Measurements from ENCODE around the gene VAMP2. TPM values are rescaled to one million over a fixed set of nuclear protein-coding genes. Genes with fewer than 3 reads are reported as not detected.

VAMP2 gene
- 40.3 TPM for total RNA-seq

DNA sequence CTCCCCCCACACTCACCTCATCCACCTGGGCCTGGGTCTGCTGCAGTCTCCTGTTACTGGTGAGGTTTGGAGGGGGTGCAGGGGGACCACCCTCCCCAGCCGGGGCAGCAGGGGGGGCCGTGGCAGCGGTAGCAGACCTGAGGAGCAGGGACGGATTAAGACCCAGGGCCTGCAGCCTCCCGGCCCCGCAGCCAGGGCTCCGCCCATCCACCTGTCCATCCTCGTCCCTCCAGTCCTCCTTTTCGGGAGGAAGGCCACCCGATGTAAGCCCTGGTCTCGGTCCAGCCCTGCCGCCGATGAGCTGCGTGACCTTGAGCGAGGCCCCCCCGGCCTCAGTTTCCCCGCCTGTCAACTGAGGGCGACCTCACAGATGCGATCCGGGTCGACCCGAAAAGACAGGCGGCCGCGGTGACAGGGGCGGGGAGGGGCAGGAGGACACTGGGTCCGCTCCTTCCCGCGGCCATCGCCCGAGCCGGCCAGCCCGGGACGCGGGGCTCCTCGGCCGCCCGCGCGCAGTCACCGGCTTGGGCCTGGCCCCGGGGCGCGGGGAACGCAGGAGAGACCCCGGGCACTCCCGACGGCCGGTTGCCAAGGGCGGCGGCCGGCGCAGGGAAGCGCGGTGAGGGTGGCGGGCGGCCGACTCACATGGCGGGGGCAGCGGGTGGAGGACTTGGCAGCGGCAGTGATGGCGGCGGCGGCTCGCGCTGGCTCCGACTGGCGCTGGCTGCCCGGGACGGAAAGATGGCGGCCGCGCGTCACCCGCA lies at the start of gene VAMP2:
Gene VAMP2 (minus strand): TSS at position 716 of the 764 bp plus-strand sequence. CDS start 69 bp downstream, at position 647.
- Histone ChIP-seq H3K4me3 (ENCODE audit: low read length) (peak within 1 kb of the TSS; percentile 96), H3K27me3 (ENCODE audit: insufficient read depth, low read length) (no peaks in the 10 kb centered on the region), H3K4me1 (ENCODE audit: insufficient read depth, low read length) (peaks cover 69% of the 10 kb centered on the region), H3K9me3 (ENCODE audit: low read depth, low read length) (no peaks in the 10 kb centered on the region)

DNA sequence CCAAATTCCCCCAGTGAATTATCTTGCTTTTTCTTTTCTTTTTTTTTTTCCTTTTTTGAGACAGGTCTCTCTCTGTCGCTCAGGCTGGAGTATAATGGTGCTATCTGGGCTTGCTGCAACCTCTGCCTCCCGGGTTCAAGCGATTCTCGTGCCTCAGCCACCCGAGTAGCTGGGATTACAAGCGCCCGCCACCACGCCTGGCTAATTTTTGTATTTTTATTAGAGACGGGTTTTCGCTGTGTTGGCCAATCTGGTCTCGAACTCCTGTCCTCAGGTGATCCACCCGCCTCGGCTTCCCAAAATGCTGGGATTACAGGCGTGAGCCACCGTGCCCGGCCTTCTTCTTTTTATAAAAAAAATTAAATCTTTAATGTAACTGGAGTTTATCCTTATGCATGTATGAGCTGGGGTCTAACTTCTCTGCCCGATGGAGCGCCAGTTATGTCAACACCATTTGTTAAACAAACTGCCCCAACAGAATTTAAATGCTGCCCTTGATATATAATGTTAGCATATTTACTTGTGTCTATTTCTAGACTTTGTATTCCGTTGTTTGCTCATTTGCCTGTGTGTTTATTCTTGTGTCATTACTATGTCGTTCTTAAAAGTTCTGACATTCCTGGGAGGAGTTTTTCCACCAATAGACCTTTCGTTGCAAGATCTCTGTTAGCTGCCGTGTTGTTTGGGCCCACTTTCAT lies 48.2 kb upstream of the VAMP2 start:
- H3K9me3 ChIP-seq (ENCODE audit: low read depth, low read length), result no peaks in the 10 kb centered on the region
- peaks cover 26% of the 10 kb centered on the region for H3K4me1 ChIP-seq (ENCODE audit: insufficient read depth, low read length)
- H3K27me3 ChIP-seq (ENCODE audit: insufficient read depth, low read length), result no peaks in the 10 kb centered on the region
- peak overlapping the region; percentile 79 for H3K4me3 ChIP-seq (ENCODE audit: low read length)

- Histone ChIP-seq H3K4me1 (ENCODE audit: insufficient read depth, low read length) (peaks cover 26% of the 10 kb centered on the region), H3K9me3 (ENCODE audit: low read depth, low read length) (no peaks in the 10 kb centered on the region), H3K27me3 (ENCODE audit: insufficient read depth, low read length) (no peaks in the 10 kb centered on the region), H3K4me3 (ENCODE audit: low read length) (peak within 1 kb of the TSS; percentile 79)
Observed at GRCh38 chr17:8209907-8210760, 47.4 kb upstream of the VAMP2 start, which contains the start of gene AURKB. Gene AURKB, minus strand, starts transcription at chr17:8210575. Its CDS starts 351 bp downstream, at chr17:8210224.

DNA sequence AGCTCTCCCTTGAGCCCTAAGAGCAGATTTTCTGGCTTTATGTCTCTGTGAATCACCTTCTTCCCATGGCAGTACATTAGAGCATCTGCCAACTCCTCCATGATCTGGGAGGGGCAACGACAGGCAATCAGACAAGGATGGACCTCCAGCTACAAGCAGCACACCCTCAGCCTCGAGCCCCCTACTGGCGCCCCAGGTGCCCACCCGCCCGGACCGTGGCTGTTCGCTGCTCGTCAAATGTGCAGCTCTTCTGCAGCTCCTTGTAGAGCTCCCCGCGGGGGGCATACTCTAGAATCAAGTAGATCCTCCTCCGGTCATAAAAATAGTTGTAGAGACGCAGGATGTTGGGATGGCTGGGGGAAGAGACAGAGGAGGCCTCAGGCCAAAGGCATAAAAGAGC lies 43.8 kb upstream of the VAMP2 start:
- H3K4me1 ChIP-seq (ENCODE audit: insufficient read depth, low read length), result peaks cover 26% of the 10 kb centered on the region
- H3K4me3 ChIP-seq (ENCODE audit: low read length), result no peak overlapping the region
- no peaks in the 10 kb centered on the region for H3K27me3 ChIP-seq (ENCODE audit: insufficient read depth, low read length)
- H3K9me3 ChIP-seq (ENCODE audit: low read depth, low read length), result no peaks in the 10 kb centered on the region

- Histone ChIP-seq H3K27me3 (ENCODE audit: insufficient read depth, low read length) (no peaks in the 10 kb centered on the region), H3K4me3 (ENCODE audit: low read length) (no peak overlapping the region), H3K4me1 (ENCODE audit: insufficient read depth, low read length) (peaks cover 21% of the 10 kb centered on the region), H3K9me3 (ENCODE audit: low read depth, low read length) (no peaks in the 10 kb centered on the region)
Observed at GRCh38 chr17:8204761-8205555, 42.2 kb upstream of the VAMP2 start.

GRCh38 chr17:8192070-8192815 lies 29.5 kb upstream of the VAMP2 start:
- Histone ChIP-seq H3K9me3 (ENCODE audit: low read depth, low read length) (no peaks in the 10 kb centered on the region), H3K4me1 (ENCODE audit: insufficient read depth, low read length) (peaks cover 52% of the 10 kb centered on the region), H3K4me3 (ENCODE audit: low read length) (peak overlapping the region; percentile 16), H3K27me3 (ENCODE audit: insufficient read depth, low read length) (no peaks in the 10 kb centered on the region)

- H3K4me1 ChIP-seq (ENCODE audit: insufficient read depth, low read length), result peaks cover 62% of the 10 kb centered on the region
- H3K4me3 ChIP-seq (ENCODE audit: low read length), result peak overlapping the region; percentile 73
- no peaks in the 10 kb centered on the region for H3K27me3 ChIP-seq (ENCODE audit: insufficient read depth, low read length)
Observed at GRCh38 chr17:8190506-8190905, 27.8 kb upstream of the VAMP2 start.

DNA sequence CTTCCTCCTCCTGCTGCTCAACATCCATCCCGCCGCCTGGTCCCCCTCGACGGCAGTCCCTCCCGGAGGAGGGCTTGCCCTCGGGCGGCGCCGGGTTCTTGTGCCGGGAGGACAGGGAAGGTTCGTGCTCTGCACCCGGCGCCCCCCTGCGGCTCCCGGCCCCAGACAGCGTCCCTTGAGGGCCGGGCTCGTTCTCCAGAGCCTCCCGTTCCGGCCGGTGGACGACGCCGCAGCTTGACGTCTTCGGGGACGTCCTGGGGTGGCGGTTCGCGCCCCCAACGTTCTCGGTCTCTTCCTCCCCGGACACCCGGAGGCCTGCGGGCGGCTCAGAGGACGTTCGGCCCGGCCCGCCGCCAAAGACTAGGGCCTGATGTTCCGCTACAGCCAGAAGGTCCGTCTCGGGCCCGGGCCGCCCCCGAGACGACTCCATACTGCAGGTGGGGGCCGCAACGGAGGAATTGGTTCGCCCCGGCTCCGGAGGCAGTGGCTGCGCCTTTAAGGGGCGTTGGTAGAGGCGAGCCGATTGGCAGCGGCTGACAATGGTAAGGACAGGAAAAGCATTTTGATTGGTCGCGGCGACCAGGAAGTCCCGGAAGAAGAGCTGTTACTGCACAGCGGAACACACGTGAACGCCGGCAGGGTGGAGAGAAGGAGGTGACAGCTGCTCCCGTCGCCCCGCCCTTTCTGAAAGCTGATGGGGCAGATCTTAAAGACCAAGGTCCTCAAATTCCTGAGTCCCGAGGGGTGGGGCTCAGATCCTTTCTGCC lies 27.1 kb upstream of the VAMP2 start, which contains the start of gene BORCS6:
Gene BORCS6 (minus strand): TSS at position 470 of the 767 bp plus-strand sequence. CDS start 40 bp downstream, at position 430.
- Histone ChIP-seq H3K4me1 (ENCODE audit: insufficient read depth, low read length) (peaks cover 66% of the 10 kb centered on the region), H3K4me3 (ENCODE audit: low read length) (peak within 1 kb of the TSS; percentile 73), H3K27me3 (ENCODE audit: insufficient read depth, low read length) (no peaks in the 10 kb centered on the region), H3K9me3 (ENCODE audit: low read depth, low read length) (no peaks in the 10 kb centered on the region)

More at GRCh38 chr17:8190506-8190905, 27.8 kb upstream of the VAMP2 start:
- H3K9me3 ChIP-seq (ENCODE audit: low read depth, low read length), result no peaks in the 10 kb centered on the region

DNA sequence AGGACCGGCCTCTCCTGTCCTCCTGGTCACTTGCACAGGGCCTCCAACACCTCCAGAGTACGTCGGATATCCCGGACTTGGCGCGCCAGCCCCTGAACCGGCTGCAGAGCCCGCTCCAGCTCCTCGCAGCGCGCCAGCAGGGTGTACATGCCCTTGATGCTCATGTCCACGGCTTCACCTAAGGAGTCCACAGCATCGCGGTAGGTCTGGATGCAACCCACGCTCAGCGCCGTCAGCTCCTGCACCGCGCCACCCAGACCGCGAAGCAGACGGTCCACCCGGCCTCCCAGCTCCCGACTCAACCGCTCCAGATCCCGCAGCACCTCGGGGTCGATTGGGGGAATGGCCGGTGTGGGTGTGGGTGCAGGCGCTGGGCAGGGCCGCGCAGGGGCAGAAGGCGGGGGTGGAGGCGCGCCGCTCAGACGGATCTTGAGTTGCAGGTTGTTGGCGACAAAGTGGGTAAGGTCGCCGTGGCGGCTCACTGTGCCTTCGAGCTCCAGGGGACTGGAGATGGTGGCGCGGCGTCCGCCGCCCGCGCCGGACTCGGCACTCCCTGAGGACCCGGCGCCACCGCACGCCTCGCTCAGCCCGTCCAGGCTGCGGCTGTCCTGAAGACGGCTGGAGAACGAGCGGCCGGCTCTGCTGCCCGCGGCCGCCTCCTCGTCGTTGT lies 26.4 kb upstream of the VAMP2 start:
- H3K4me3 ChIP-seq (ENCODE audit: low read length), result peak overlapping the region; percentile 73
- no peaks in the 10 kb centered on the region for H3K9me3 ChIP-seq (ENCODE audit: low read depth, low read length)
- no peaks in the 10 kb centered on the region for H3K27me3 ChIP-seq (ENCODE audit: insufficient read depth, low read length)
- H3K4me1 ChIP-seq (ENCODE audit: insufficient read depth, low read length), result peaks cover 68% of the 10 kb centered on the region

DNA sequence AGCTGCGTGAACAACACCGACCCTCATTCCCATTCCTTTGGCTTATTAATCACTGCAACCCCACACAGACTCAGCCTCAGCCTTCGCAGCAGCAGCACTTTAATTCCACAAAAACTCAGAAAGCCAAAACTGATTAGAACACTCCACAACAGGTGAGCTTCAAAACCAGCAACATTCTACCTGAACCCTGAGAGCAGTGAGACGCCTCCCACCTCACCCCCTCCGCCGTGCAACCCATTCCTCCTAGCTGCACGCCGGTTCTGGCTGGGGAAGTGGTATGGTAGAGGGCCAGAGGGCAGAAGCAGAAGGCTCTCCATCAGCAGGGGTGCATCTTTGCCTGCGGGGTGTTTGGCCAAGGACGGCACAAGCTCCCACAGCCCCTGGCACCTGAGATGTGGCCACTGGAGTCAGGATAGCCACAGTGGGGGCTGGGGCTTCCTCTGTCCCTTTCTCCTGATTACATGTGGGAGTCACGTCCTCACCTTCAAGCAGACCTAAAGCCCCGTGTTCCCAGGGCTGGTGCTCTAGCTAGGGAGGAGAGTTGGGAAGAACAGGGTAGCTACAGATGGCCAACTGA lies 25.6 kb upstream of the VAMP2 start:
- Histone ChIP-seq H3K4me3 (ENCODE audit: low read length) (peak overlapping the region; percentile 73), H3K27me3 (ENCODE audit: insufficient read depth, low read length) (no peaks in the 10 kb centered on the region), H3K4me1 (ENCODE audit: insufficient read depth, low read length) (peaks cover 68% of the 10 kb centered on the region), H3K9me3 (ENCODE audit: low read depth, low read length) (no peaks in the 10 kb centered on the region)

DNA sequence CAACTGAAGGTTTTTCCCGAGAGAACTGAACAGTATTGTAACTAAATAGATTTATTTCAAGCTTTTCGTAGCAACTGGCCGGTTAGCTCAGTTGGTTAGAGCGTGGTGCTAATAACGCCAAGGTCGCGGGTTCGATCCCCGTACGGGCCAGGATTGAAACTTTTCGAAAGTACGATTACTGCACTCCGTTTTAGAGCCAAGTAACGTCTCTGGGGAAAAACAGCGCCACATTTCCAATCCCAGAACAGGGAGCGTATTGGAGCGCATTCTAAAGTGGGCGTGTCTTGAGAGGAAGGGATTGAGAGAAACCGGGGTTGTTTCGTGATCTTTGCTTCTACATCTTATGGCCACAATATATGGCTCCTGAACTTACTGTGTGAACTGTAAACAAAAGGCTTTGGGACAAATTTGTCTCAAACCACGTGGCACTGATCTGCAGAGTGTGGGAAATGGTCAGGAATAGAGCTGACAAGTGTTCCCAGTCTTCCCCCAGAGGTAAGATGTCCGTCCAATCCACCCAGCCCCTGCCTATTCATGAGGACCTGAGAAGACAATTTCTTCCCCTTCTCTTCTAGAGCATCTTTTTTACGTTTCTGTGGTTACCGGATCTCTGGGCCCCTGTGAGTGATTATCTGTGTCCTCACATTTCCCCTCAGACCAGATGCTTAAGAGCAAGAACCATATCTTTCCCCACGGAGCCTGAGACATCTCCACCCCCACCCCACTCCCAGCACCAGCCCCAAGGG lies 24.9 kb upstream of the VAMP2 start:
- peak overlapping the region; percentile 73 for H3K4me3 ChIP-seq (ENCODE audit: low read length)
- no peaks in the 10 kb centered on the region for H3K27me3 ChIP-seq (ENCODE audit: insufficient read depth, low read length)
- no peaks in the 10 kb centered on the region for H3K9me3 ChIP-seq (ENCODE audit: low read depth, low read length)
- peaks cover 61% of the 10 kb centered on the region for H3K4me1 ChIP-seq (ENCODE audit: insufficient read depth, low read length)

All from mononuclear cell (primary cell).